HUES64 (cell line): ENCODE measurements around the gene LPP.
A peak's percentile ranks its signal among the peaks of the same experiment; 100 is the strongest.

Source experiments
- H3K27ac ChIP-seq: 2 replicates; pipeline ENCODE4 v1.7.0; 2013; ENCODE audit warnings: low read depth, low read length, inconsistent platforms
- H3K27me3 ChIP-seq: 2 replicates; pipeline ENCODE4 v1.6.1; 2013; ENCODE audit warnings: mild to moderate bottlenecking, low read length; ENCODE audit not compliant: insufficient read depth
- H3K36me3 ChIP-seq: 2 replicates; pipeline ENCODE4 v1.6.1; 2013; ENCODE audit warnings: mild to moderate bottlenecking, low read length; ENCODE audit not compliant: insufficient read depth
- H3K4me1 ChIP-seq: 2 replicates; pipeline ENCODE4 v1.6.1; 2013; ENCODE audit warnings: mild to moderate bottlenecking, low read length, moderate library complexity; ENCODE audit not compliant: insufficient read depth
- H3K4me3 ChIP-seq: 2 replicates; pipeline ENCODE4 v1.5.1; 2013; ENCODE audit warnings: mild to moderate bottlenecking, low read length, moderate library complexity
- H3K9ac ChIP-seq: 2 replicates; pipeline ENCODE4 v1.6.1; 2013; ENCODE audit warnings: mild to moderate bottlenecking, low read depth, low read length
- H3K9me3 ChIP-seq: 2 replicates; pipeline ENCODE4 v1.6.1; 2013; ENCODE audit warnings: low read depth, low read length; ENCODE audit not compliant: insufficient read depth
- WGBS: fragments of 150-250, 120-280 bp; methylation state at CpG from one replicate; pipeline ENCODE4 v1.1.7; 2013; ENCODE audit warnings: missing lambda C conversion rate; 5-methylcytosine and 5-hydroxymethylcytosine counted together

Gene LPP

DNA sequence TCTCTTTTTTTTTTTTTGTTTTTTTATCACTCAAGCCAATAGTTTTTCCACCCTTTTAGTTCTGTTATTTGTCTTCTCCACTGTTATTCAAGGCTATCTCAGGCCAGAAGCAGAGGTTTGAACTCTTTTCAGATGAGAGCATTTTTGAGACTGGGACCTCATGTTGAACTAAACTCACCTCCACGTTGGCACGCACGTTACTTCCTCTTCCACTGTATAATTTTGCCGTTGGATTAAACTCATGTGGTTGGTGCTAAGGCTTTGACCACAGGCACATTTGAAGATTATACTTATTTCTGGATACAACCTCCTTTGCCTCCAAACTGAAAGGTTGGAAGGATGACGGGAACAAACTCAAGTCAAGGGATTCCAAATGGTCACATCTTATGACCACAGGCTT lies 516.5 kb downstream of the LPP start:
- H3K36me3 ChIP-seq, result no peaks in the 10 kb centered on the region
- H3K4me1 ChIP-seq, result peaks cover 26% of the 10 kb centered on the region
- no peak overlapping the region for H3K9ac ChIP-seq
- H3K9me3 ChIP-seq, result no peaks in the 10 kb centered on the region
- WGBS, result 97% methylated on average over 5 of the region's 5 CpGs
- H3K4me3 ChIP-seq, result no peak overlapping the region
- H3K27me3 ChIP-seq, result no peaks in the 10 kb centered on the region
- no peak overlapping the region for H3K27ac ChIP-seq

DNA sequence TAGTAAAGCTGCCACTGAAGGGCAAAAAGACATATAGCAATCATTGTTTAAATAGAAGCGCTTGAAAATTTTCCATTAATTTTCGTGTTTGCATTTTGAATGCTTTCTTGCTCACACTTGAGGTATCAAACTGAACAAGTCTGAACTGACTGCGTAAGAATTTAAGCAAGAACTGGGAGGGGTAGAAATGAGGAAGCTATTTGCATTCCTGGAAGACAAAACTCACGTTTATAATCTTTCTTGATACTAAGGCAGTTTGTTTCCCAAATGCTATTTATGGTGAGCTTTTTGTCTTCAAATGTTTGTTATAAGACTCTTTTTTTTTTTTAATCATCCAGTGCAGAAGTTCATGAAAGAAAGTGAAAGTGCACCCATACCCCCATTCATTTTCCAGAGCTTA lies 518.0 kb downstream of the LPP start:
- H3K36me3 ChIP-seq, result no peaks in the 10 kb centered on the region
- no peaks in the 10 kb centered on the region for H3K9me3 ChIP-seq
- H3K4me1 ChIP-seq, result peaks cover 26% of the 10 kb centered on the region
- no peak overlapping the region for H3K9ac ChIP-seq
- 89% methylated on average over 4 of the region's 4 CpGs for WGBS
- no peak overlapping the region for H3K27ac ChIP-seq
- no peak overlapping the region for H3K4me3 ChIP-seq
- no peaks in the 10 kb centered on the region for H3K27me3 ChIP-seq

DNA sequence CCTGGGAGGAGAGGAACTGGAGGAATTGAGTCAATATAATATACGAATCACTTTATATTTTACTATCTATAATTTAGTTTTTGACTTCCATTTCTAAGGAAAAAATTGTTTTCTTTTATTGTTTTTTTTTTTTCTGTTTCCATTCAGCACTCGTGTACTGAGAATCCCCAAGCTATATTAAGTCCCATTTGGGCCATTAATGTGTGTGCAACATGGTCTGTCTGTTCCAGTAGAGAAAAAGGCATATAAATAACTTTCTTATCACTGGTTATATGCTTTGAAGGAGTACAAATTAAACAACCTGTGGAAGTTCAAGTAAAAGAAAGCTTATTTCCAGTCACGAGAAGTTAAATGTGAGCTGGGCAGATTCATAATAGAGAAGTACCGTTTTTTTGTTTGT lies 518.9 kb downstream of the LPP start:
- Histone ChIP-seq H3K27me3 (no peaks in the 10 kb centered on the region), H3K9ac (no peak overlapping the region), H3K4me3 (no peak overlapping the region), H3K4me1 (peaks cover 26% of the 10 kb centered on the region), H3K27ac (no peak overlapping the region), H3K36me3 (no peaks in the 10 kb centered on the region), H3K9me3 (no peaks in the 10 kb centered on the region)
- WGBS, result 81% methylated on average over 2 of the region's 4 CpGs

DNA sequence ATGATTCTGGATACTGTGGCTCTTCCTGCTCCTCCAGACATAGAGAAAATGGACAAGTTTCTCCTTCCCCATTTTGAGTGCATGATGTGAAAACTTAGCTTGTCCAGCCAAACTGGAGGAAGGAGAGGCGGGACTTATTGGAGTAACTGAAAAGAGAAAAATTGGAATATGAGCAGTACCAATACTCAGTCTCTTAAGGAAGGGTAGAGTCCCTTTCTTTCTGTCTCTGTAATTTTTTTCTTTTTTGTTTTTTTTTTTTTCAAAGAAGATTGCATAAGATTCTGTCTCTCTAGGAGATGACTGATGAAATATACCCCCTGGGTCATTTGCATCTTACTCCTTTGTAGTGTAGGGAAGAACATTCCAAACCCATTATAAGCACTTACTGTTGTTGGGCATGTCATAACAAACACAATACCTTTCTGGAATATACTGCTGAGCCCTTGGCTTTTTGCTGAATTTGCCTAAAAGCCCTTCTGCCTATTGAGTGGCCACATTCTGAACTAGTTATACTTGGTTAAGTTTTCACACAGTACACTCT lies 519.8 kb downstream of the LPP start:
- peaks cover 26% of the 10 kb centered on the region for H3K4me1 ChIP-seq
- H3K9me3 ChIP-seq, result no peaks in the 10 kb centered on the region
- H3K9ac ChIP-seq, result no peak overlapping the region
- WGBS, result 88% methylated on average over 1 of the region's 1 CpG
- no peaks in the 10 kb centered on the region for H3K36me3 ChIP-seq
- peak overlapping the region; percentile 54; the same call in 1 of the 2 replicates for H3K27ac ChIP-seq
- H3K27me3 ChIP-seq, result no peaks in the 10 kb centered on the region
- no peak overlapping the region for H3K4me3 ChIP-seq

DNA sequence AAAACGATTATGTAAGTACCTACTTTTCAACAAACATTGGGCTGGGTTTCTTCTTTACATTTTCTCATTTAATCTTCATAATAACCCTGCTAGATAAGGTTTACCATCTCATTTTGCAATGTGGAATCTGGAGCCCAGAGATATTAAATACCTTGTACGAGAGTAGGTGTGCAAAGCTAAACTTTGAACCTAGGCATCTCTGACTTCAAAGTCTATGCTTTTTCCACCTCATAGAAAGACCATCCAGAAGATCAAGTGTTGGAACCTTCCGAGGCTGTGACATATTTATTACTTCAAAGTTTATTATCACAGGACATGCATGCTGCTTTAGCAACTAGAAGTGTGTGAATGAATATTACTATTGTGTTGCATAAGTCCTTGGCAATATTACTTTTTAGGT lies 520.6 kb downstream of the LPP start:
- Histone ChIP-seq H3K27me3 (no peaks in the 10 kb centered on the region), H3K4me1 (peaks cover 28% of the 10 kb centered on the region), H3K27ac (no peak overlapping the region), H3K36me3 (no peaks in the 10 kb centered on the region), H3K9me3 (no peaks in the 10 kb centered on the region), H3K9ac (no peak overlapping the region), H3K4me3 (no peak overlapping the region)
- WGBS, result 100% methylated on average over 2 of the region's 3 CpGs

DNA sequence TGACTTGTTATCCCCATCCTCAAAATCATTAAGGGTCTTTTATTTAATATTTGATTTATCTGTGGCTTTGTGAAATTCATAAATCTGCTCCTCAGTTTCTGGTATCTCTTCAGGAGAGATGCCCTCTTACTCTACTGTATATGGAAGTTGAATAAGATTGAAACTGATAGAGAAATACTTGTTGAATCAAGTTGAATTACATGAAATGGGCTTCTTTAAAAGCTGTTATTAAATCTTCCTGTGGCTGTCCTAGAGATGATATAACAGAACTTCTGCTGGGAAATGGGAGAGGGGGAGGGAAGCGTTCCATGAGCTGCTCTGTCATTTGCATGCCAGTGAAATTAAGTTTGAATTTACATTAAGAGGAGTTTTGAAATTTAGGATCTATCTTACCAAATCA lies 523.4 kb downstream of the LPP start:
- Histone ChIP-seq H3K4me1 (peaks cover 30% of the 10 kb centered on the region), H3K9me3 (no peaks in the 10 kb centered on the region), H3K4me3 (no peak overlapping the region), H3K27ac (no peak overlapping the region), H3K27me3 (no peaks in the 10 kb centered on the region), H3K36me3 (no peaks in the 10 kb centered on the region), H3K9ac (no peak overlapping the region)
- WGBS, result 92% methylated on average over 1 of the region's 1 CpG

DNA sequence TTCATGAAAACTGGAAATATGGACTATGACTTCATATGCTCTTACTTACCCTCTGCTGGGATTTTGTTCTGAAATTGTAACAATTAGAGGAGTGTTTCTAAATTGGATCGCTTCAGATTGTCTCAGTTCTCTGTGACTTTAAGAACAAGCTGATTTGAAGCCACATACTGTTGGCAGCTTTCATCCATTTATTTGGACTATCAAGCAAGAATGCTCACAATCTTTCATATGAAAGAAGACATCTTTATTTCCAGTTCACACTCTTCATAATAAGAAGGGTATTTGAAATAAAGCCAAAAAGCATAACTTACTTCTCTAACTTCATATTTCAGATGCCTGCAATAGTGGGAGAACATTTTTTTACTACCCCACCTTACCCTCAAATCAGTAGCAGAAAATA lies 526.2 kb downstream of the LPP start:
- Histone ChIP-seq H3K4me3 (no peak overlapping the region), H3K9ac (no peak overlapping the region), H3K9me3 (no peaks in the 10 kb centered on the region), H3K27me3 (no peaks in the 10 kb centered on the region), H3K4me1 (peaks cover 7% of the 10 kb centered on the region), H3K36me3 (no peaks in the 10 kb centered on the region), H3K27ac (no peak overlapping the region; the same call in 1 of the 2 replicates)
- 86% methylated on average over 1 of the region's 1 CpG for WGBS

DNA sequence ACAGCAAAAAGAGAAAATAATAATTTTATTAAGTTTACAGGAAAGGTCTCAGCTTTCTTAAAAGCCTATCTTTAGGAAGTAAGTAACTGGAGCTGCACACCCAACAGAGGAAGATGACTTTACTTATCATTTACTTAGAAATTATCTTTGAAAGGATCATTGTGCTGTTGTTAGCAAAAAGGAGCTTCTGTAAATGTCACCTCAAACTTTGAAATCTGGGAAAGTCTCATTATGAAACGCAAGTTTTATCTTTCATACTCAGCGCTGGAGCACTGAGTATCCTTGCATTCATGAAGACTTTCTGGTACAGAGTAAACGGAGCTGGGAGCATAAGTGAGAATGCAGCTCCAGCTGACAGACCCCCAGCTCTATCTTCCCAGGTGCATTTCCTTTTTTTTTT lies 526.6 kb downstream of the LPP start:
- WGBS, result 83% methylated on average over 3 of the region's 3 CpGs
- Histone ChIP-seq H3K4me3 (no peak overlapping the region), H3K9ac (no peak overlapping the region)

DNA sequence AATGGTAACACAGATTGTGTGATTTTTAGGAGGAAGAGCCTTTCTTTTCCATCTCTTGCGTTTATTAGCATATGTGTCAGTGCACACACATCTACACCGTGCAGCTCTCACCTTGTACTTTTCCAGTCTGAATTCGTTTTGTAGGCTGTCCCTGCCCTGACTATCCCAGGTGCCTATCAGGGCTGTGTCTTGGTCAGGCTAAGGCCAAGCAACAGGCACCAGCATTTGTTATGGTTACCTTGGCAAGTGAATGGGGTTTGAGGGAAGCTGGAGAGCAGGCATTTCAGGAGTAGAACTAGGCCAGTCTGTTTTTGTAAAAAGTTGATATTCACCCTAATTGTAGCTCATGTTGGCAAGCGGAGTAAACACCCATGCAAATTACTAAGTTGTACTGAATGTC lies 528.4 kb downstream of the LPP start:
- WGBS, result 92% methylated on average over 4 of the region's 4 CpGs
- Histone ChIP-seq H3K9me3 (no peaks in the 10 kb centered on the region), H3K27ac (no peak overlapping the region), H3K36me3 (no peaks in the 10 kb centered on the region), H3K9ac (no peak overlapping the region), H3K4me3 (no peak overlapping the region), H3K4me1 (peaks cover 7% of the 10 kb centered on the region), H3K27me3 (no peaks in the 10 kb centered on the region)

More for the DNA sequence above, 526.6 kb downstream of the LPP start:
- Histone ChIP-seq H3K4me1 (peaks cover 7% of the 10 kb centered on the region), H3K27me3 (no peaks in the 10 kb centered on the region), H3K36me3 (no peaks in the 10 kb centered on the region), H3K9me3 (no peaks in the 10 kb centered on the region), H3K27ac (no peak overlapping the region)

DNA sequence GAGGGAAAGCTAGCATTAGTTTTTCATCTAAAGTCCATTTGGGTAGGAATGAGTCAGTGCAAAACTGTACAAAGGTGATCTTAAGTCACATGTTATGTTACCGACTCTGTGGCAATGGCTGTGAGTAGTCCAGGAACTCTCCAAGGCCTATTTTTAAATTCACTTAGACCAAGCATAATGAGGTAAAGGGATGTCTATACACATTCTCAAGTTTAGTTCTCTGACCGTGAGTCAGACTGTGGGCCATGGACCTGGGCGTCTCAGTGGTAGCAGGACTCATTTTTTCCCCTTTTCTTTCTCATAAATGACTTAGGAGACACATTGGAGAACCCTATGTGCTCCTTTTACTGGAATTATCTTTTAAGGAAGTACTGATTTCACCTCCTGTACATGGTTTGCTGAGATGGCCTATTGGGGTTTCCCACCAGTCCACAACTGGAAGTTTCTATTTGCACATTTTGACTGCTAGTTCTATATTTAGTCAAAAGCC lies 529.1 kb downstream of the LPP start:
- H3K27ac ChIP-seq, result no peak overlapping the region
- no peaks in the 10 kb centered on the region for H3K27me3 ChIP-seq
- 96% methylated on average over 3 of the region's 3 CpGs for WGBS
- peaks cover 7% of the 10 kb centered on the region for H3K4me1 ChIP-seq
- H3K4me3 ChIP-seq, result no peak overlapping the region
- no peaks in the 10 kb centered on the region for H3K36me3 ChIP-seq
- no peak overlapping the region for H3K9ac ChIP-seq
- H3K9me3 ChIP-seq, result no peaks in the 10 kb centered on the region

DNA sequence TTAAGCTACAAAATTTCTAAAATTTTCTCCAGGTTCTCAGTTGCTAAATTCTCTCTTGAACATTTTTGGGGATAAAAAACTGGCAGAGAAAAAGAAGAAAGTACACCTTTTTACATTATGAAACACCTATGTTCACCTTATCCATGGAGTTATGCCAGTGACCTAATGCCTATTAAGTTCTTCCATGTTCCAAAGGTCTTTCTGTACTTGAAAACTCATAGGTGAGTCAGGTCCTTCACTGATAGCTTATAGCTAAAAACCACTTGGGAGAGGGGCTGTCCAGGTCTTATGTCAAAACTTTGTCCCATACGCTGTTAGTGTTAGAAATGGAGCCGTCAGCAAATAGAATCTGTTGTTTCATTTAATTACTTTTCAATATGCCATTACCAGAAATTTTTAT lies 530.3 kb downstream of the LPP start:
- peaks cover 7% of the 10 kb centered on the region for H3K4me1 ChIP-seq
- H3K27me3 ChIP-seq, result no peaks in the 10 kb centered on the region
- H3K9ac ChIP-seq, result no peak overlapping the region
- no peak overlapping the region for H3K4me3 ChIP-seq
- H3K36me3 ChIP-seq, result no peaks in the 10 kb centered on the region
- 100% methylated on average over 1 of the region's 2 CpGs for WGBS
- H3K27ac ChIP-seq, result no peak overlapping the region
- no peaks in the 10 kb centered on the region for H3K9me3 ChIP-seq

DNA sequence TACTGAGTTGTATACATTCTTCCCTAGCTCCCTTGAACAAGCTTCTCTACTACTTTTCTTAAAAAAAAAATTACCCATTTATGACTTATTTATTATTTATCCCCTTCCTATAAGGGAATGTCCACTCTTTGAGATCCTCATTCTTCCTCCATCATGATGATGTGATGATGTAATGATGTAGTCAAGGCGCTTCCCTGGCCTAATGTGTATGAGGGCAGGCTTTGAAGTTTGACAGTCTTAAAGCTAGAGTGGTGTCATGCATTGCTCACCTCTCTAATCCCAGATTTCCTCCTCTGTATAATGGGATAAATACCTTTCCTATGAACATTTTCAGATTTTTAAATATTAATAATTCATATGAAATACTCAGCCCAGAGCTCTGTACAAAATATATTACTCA lies 531.8 kb downstream of the LPP start:
- Histone ChIP-seq H3K9ac (no peak overlapping the region), H3K27me3 (no peaks in the 10 kb centered on the region), H3K4me3 (no peak overlapping the region), H3K9me3 (no peaks in the 10 kb centered on the region), H3K4me1 (no peaks in the 10 kb centered on the region; the same call in 1 of the 2 replicates), H3K27ac (no peak overlapping the region), H3K36me3 (no peaks in the 10 kb centered on the region)
- no CpG with 5 or more reads among the region's 1 CpG for WGBS
